ENCODE data around the gene SMPD4. TPM values are rescaled to one million over a fixed set of nuclear protein-coding genes. Genes with fewer than 3 reads are reported as not detected.
"Not testable (repeated sequence)": the region's sequence is repeated elsewhere in the genome, so short reads cannot be mapped to it uniquely, and the experiment has no call there.

Gene SMPD4
- total and polyA plus RNA-seq, 2 donors (not counting 3 experiments of a cell fraction or from before 2014, with no cell fraction given), result 85.3 to 88.1 TPM

- Histone ChIP-seq H3K4me2 (ENCODE audit: insufficient read depth, low read length) (no peak overlapping the region), H3K79me2 (ENCODE audit: control insufficient read depth, insufficient read depth, low read length) (no peaks in the 10 kb centered on the region), H3K4me1 (ENCODE audit: control insufficient read depth, extremely low read depth, insufficient read depth, low read length) (no peaks in the 10 kb centered on the region), H3K36me3 (ENCODE audit: control insufficient read depth in 2 of 2, extremely low read depth in 1 of 2, insufficient read depth in 2 of 2, low read length in 2 of 2) (no peaks in the 10 kb centered on the region), H3K27me3 (ENCODE audit: control insufficient read depth in 2 of 2, insufficient read depth in 2 of 2, low read length in 2 of 2) (no peaks in the 10 kb centered on the region), H3K9ac (replicated peaks; ENCODE audit: extremely low read depth, insufficient read depth, low read length) (no peak overlapping the region), H3K27ac (ENCODE audit: insufficient read depth, low read depth, low read length) (no peak overlapping the region), H2AFZ (ENCODE audit: low read depth, low read length) (no peak overlapping the region), H3K9me3 (replicated peaks; ENCODE audit: control insufficient read depth, insufficient read depth, low read length) (no peaks in the 10 kb centered on the region), H4K20me1 (replicated peaks; ENCODE audit: control insufficient read depth, extremely low read depth, insufficient read depth, low read length) (no peaks in the 10 kb centered on the region), H3K4me3 (replicated peaks in 1 of 3; ENCODE audit: insufficient read depth in 1 of 3, low read depth in 1 of 3, low read length in 3 of 3) (no peak overlapping the region), H3K9me1 (replicated peaks; ENCODE audit: control insufficient read depth, extremely low read depth, insufficient read depth, low read length) (no peaks in the 10 kb centered on the region)
- ChIA-PET CTCF (no interaction called here), POLR2A (no interaction called here)
- DNase-seq (ENCODE audit: low read depth, low spot score) (no peak), FAIRE-seq (no peak)
- intact Hi-C loops (cut with micrococcal nuclease) (no loop called here), dilution Hi-C loops (cut with MboI; ENCODE audit: extremely low pct_ligation_motif_present, low sequenced_read_pairs) (no loop called here)
- TF ChIP-seq MAX (IDR thresholded peaks at IDR 0.05; ENCODE audit: insufficient read depth, insufficient read length) (no peak), JUN (IDR thresholded peaks at IDR 0.05; ENCODE audit: borderline replicate concordance, insufficient read depth, insufficient read length, low read depth) (no peak), POLR2AphosphoS5 (IDR thresholded peaks at IDR 0.05; ENCODE audit: insufficient read depth, low read depth, low read length) (no peak), GATA2 (IDR thresholded peaks at IDR 0.05; ENCODE audit: insufficient read depth, insufficient read length, low read depth, low read length) (no peak), MYC (IDR thresholded peaks at IDR 0.05; ENCODE audit: low read depth, low read length) (no peak), CTCF (IDR thresholded peaks at IDR 0.05; ENCODE audit: extremely low read depth in 1 of 2, insufficient read depth in 1 of 2, low read depth in 1 of 2, low read length in 2 of 2) (no peak), FOS (IDR thresholded peaks at IDR 0.05; ENCODE audit: borderline replicate concordance, insufficient read depth, low read length) (no peak), POLR2A (IDR thresholded peaks at IDR 0.05; ENCODE audit: low read depth, low read length) (no peak), EZH2 (IDR thresholded peaks at IDR 0.05; ENCODE audit: borderline replicate concordance, low read depth, low read length, severe bottlenecking) (no peak)
- BruUV-seq (replicated peaks), result no TSS peak
Observed at GRCh38 chr2:130135692-130136541, 45.5 kb downstream of the SMPD4 start.

- CTCF ChIA-PET; BruUV-seq (replicated peaks); intact Hi-C loops (cut with micrococcal nuclease); H3K9me3 ChIP-seq (replicated peaks; ENCODE audit: control insufficient read depth, insufficient read depth, low read length); H3K4me2 ChIP-seq (ENCODE audit: insufficient read depth, low read length); H3K9me1 ChIP-seq (replicated peaks; ENCODE audit: control insufficient read depth, extremely low read depth, insufficient read depth, low read length); H3K27me3 ChIP-seq (ENCODE audit: control insufficient read depth in 2 of 2, insufficient read depth in 2 of 2, low read length in 2 of 2); dilution Hi-C loops (cut with MboI; ENCODE audit: extremely low pct_ligation_motif_present, low sequenced_read_pairs); H3K36me3 ChIP-seq (ENCODE audit: control insufficient read depth in 2 of 2, extremely low read depth in 1 of 2, insufficient read depth in 2 of 2, low read length in 2 of 2); H3K27ac ChIP-seq (ENCODE audit: insufficient read depth, low read depth, low read length); H3K79me2 ChIP-seq (ENCODE audit: control insufficient read depth, insufficient read depth, low read length); H3K4me3 ChIP-seq (replicated peaks in 1 of 3; ENCODE audit: insufficient read depth in 1 of 3, low read depth in 1 of 3, low read length in 3 of 3); H3K4me1 ChIP-seq (ENCODE audit: control insufficient read depth, extremely low read depth, insufficient read depth, low read length); H2AFZ ChIP-seq (ENCODE audit: low read depth, low read length); POLR2A ChIA-PET; FAIRE-seq; H3K9ac ChIP-seq (replicated peaks; ENCODE audit: extremely low read depth, insufficient read depth, low read length); DNase-seq (ENCODE audit: low read depth, low spot score); H4K20me1 ChIP-seq (replicated peaks; ENCODE audit: control insufficient read depth, extremely low read depth, insufficient read depth, low read length): not testable (repeated sequence)
Observed at GRCh38 chr2:130129120-130129829, 52.1 kb downstream of the SMPD4 start, which contains the start of gene POTEF. POTEF (minus strand) TSS chr2:130129222; CDS start chr2:130120515, 8,707 bp downstream.
